Bronchus fibroblast of lung (primary cell): ENCODE results near the gene PRPS1. TPM values are rescaled to one million over a fixed set of nuclear protein-coding genes. Genes with fewer than 3 reads are reported as not detected.

ENCODE experiments used
- total RNA-seq: library from RNA; depleted of rRNA; stranded (reverse); fragments of >200 nt; gene quantifications from 2 replicates; pipeline ENCODE4 v1.2.3, GENCODE V29; 2015

The PRPS1 gene
- 23.5 and 27.1 TPM in 2 replicates for total RNA-seq

DNA sequence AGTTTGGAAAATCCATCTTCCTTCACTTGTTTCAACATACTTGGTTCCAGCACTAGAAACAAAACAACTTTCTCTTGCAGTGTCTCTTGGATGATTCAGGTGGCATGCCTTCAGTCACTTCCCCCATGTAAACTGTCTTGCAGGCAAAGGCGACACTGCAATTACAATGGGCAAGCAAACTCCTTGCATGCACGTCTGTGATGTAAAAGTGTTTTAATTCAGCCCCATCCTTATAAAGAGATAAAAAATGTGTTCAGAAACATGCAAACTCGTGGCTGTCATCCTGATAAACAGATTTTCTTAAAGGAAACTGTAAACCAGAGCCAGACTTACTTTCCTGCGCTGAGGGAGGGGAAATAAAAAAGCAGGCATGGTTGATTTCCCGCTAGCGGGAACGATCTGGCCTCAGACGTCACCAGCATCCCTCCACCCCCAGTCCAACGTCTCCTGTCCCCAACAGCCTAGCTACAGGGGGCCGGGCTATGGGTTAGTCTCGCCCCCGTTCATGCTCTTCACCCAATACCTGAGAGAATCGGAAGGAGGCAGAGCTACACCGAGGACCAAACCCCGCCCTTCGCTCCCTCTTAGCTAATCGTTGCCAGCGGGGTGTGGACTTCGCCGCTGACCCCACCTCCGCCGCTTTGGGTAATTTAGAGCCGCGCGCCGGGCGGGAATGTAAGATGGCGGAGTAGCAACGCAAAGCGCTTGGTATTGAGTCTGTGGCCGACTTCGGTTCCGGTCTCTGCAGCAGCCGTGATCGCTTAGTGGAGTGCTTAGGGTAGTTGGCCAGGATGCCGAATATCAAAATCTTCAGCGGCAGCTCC, at the start of gene PRPS1:
Gene PRPS1, plus strand, starts transcription at position 673 of the 824 bp plus-strand sequence. Its CDS starts 119 bp downstream, at position 792.

Other genes with a start within 250 kb of the PRPS1 start
- under 0.01 TPM in 2 replicates for gene FRMPD3, start 178.9 kb upstream of the PRPS1 start, total RNA-seq
- 106 TPM in 2 replicates for gene TSC22D3, start 147.3 kb downstream of the PRPS1 start, total RNA-seq
- not detected in 2 replicates for gene NCBP2L, start 149.2 kb downstream of the PRPS1 start, total RNA-seq
- gene MID2, start 197.4 kb downstream of the PRPS1 start, total RNA-seq: 6.4 TPM in 2 replicates